ENCODE measurements around the gene FAM193B.

Gene FAM193B

GRCh38 chr5:177529247-177530203, 24.8 kb downstream of the FAM193B start:
- Mint-ChIP-seq H3K36me3 (ENCODE audit: insufficient read depth) (peaks cover 9% of the 10 kb centered on the region), H3K9me3 (no peaks in the 10 kb centered on the region), H3K4me3 (no peak overlapping the region), H3K4me1 (peaks cover 5% of the 10 kb centered on the region), H3K27me3 (no peaks in the 10 kb centered on the region), H3K27ac (ENCODE audit: low read depth) (no peak overlapping the region)
- ATAC-seq (replicated peaks; ENCODE audit: extremely low read depth, poor library complexity, severe bottlenecking) (no peak), DNase-seq (ENCODE audit: low spot score in 2 of 2) (no peak)

DNA sequence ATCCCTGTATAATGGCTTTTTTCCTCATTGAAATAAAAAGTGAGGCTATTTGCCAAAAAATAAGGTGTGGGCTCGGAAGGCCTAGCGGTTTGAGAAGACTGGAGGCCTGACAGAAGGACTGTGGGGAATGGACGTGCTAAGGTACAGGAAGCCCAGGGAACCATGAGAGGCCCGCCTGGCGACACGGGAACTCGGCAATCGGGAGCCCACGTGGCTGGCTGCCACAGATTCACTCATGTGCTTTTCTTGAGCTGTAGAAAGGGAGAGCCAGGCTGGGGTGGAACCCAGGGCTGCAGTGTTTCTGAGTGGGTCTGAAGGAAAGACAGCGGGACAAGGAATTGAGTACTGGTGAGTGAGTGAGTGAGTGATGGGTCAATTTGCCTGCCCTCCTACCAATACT, 25.7 kb downstream of the FAM193B start:
- Mint-ChIP-seq H3K9me3 (no peaks in the 10 kb centered on the region), H3K36me3 (ENCODE audit: insufficient read depth) (peaks cover 9% of the 10 kb centered on the region), H3K27ac (ENCODE audit: low read depth) (no peak overlapping the region), H3K27me3 (no peaks in the 10 kb centered on the region), H3K4me1 (peaks cover 5% of the 10 kb centered on the region), H3K4me3 (no peak overlapping the region)
- ATAC-seq (replicated peaks; ENCODE audit: extremely low read depth, poor library complexity, severe bottlenecking) = no peak
- no peak for DNase-seq (ENCODE audit: low spot score in 2 of 2)

DNA sequence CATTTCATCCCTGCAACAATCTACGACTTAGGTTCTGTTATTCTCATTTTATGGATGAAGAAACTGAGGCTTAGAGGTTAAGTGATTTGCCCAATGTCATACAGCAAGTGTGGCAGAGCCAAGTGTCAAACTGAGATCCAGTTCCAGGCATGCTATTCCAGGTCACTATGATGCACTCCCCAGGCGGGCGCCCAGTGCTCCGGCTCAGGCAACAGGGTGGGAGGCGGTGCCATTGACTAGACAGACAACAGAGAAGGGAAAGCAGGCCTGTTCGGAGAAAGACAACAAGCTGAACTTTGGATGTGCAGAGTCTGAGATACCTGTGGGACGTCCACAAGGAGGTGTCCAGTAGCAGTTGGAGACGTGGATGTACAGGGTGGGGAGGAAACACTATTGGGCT, 26.8 kb downstream of the FAM193B start:
- peaks cover 10% of the 10 kb centered on the region for H3K4me1 Mint-ChIP-seq
- no peaks in the 10 kb centered on the region for H3K27me3 Mint-ChIP-seq
- no peak overlapping the region for H3K27ac Mint-ChIP-seq (ENCODE audit: low read depth)
- peaks cover 7% of the 10 kb centered on the region for H3K36me3 Mint-ChIP-seq (ENCODE audit: insufficient read depth)
- H3K4me3 Mint-ChIP-seq = no peak overlapping the region
- H3K9me3 Mint-ChIP-seq = no peaks in the 10 kb centered on the region
- ATAC-seq (replicated peaks; ENCODE audit: extremely low read depth, poor library complexity, severe bottlenecking) = no peak
- DNase-seq (ENCODE audit: low spot score in 2 of 2) = no peak

- no peaks in the 10 kb centered on the region for H3K9me3 Mint-ChIP-seq
- no peaks in the 10 kb centered on the region for H3K27me3 Mint-ChIP-seq
- peaks cover 10% of the 10 kb centered on the region for H3K36me3 Mint-ChIP-seq (ENCODE audit: insufficient read depth)
- no peak overlapping the region for H3K27ac Mint-ChIP-seq (ENCODE audit: low read depth)
- ATAC-seq (replicated peaks; ENCODE audit: extremely low read depth, poor library complexity, severe bottlenecking) = no peak
- H3K4me1 Mint-ChIP-seq = peaks cover 7% of the 10 kb centered on the region
- DNase-seq (ENCODE audit: low spot score in 2 of 2) = no peak
- H3K4me3 Mint-ChIP-seq = no peak overlapping the region
Observed at GRCh38 chr5:177526791-177527190, 27.6 kb downstream of the FAM193B start.

DNA sequence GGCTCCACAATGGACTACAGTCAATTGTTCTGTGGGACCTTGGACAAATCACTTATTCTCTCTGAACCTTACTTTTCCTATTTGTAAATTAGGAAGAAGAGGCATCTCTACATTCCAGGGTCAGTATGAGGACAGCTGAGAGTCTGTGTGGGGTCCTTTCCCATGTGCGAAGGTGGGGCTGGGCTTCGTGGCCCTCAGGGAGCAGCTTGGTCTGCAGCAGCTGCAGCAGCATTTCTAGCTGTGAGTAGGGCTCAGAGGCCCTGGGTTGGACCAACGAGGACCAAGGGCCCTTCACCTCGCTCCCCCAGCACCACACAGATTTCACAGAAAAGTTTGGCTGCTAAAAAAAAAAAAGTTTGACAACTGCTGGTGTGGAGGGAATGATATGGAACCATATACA, 28.2 kb downstream of the FAM193B start:
- Mint-ChIP-seq H3K4me1 (peaks cover 12% of the 10 kb centered on the region), H3K4me3 (no peak overlapping the region), H3K27me3 (no peaks in the 10 kb centered on the region), H3K27ac (ENCODE audit: low read depth) (no peak overlapping the region), H3K9me3 (no peaks in the 10 kb centered on the region), H3K36me3 (ENCODE audit: insufficient read depth) (peaks cover 12% of the 10 kb centered on the region)
- DNase-seq (ENCODE audit: low spot score in 2 of 2) (no peak), ATAC-seq (replicated peaks; ENCODE audit: extremely low read depth, poor library complexity, severe bottlenecking) (no peak)

GRCh38 chr5:177524941-177525655, 29.3 kb downstream of the FAM193B start:
- H3K36me3 Mint-ChIP-seq (ENCODE audit: insufficient read depth) = peaks cover 10% of the 10 kb centered on the region
- H3K4me1 Mint-ChIP-seq = peaks cover 23% of the 10 kb centered on the region
- H3K9me3 Mint-ChIP-seq = no peaks in the 10 kb centered on the region
- H3K27ac Mint-ChIP-seq (ENCODE audit: low read depth) = no peak overlapping the region
- DNase-seq (ENCODE audit: low spot score in 2 of 2) (no peak), ATAC-seq (replicated peaks; ENCODE audit: extremely low read depth, poor library complexity, severe bottlenecking) (no peak)
- no peak overlapping the region for H3K4me3 Mint-ChIP-seq
- H3K27me3 Mint-ChIP-seq = no peaks in the 10 kb centered on the region

GRCh38 chr5:177524539-177524900, 29.8 kb downstream of the FAM193B start:
- no peaks in the 10 kb centered on the region for H3K9me3 Mint-ChIP-seq
- peak overlapping the region; percentile 32 for H3K27ac Mint-ChIP-seq (ENCODE audit: low read depth)
- H3K36me3 Mint-ChIP-seq (ENCODE audit: insufficient read depth) = peaks cover 11% of the 10 kb centered on the region
- ATAC-seq (replicated peaks; ENCODE audit: extremely low read depth, poor library complexity, severe bottlenecking) = no peak
- H3K27me3 Mint-ChIP-seq = no peaks in the 10 kb centered on the region
- no peak for DNase-seq (ENCODE audit: low spot score in 2 of 2)
- H3K4me3 Mint-ChIP-seq = no peak overlapping the region
- H3K4me1 Mint-ChIP-seq = peaks cover 28% of the 10 kb centered on the region

- Mint-ChIP-seq H3K27ac (ENCODE audit: low read depth) (peak overlapping the region; percentile 32), H3K4me3 (no peak overlapping the region), H3K36me3 (ENCODE audit: insufficient read depth) (peaks cover 12% of the 10 kb centered on the region), H3K4me1 (peaks cover 28% of the 10 kb centered on the region), H3K9me3 (no peaks in the 10 kb centered on the region), H3K27me3 (no peaks in the 10 kb centered on the region)
- no peak for ATAC-seq (replicated peaks; ENCODE audit: extremely low read depth, poor library complexity, severe bottlenecking)
- no peak for DNase-seq (ENCODE audit: low spot score in 2 of 2)
Observed at GRCh38 chr5:177523711-177524538, 30.4 kb downstream of the FAM193B start.

DNA sequence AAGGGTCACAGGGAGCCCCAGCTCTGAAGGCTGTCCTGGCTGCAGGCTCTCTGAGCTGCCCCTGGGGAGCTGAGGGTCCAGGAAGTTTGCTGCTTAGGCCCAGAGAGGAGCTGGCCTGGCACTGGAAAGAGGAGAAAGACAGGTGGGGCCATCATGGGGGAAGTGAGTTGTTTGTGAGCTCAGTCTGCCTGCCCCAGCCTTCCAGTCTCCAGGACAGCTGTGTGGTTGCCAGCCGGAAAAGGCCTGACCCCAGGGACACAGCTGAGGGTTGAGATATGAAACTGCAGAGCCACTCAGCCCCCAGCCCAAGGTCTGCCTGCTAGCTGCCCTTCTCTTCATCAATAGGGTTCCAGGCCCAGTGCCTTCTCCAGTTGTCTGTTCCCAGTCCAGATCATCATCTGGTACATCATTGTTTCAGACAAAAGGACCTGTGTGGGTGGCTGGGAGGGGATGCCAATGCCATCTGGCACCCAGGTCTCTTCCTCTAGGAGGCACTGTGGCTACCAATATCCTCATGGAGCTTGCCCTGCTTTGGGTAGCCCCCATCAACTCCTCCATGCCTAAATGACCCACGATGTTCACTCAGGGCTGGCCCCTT, 33.3 kb downstream of the FAM193B start:
- no peaks in the 10 kb centered on the region for H3K27me3 Mint-ChIP-seq
- peaks cover 21% of the 10 kb centered on the region for H3K36me3 Mint-ChIP-seq (ENCODE audit: insufficient read depth)
- peak overlapping the region; percentile 86 for H3K27ac Mint-ChIP-seq (ENCODE audit: low read depth)
- H3K4me3 Mint-ChIP-seq = no peak overlapping the region
- DNase-seq (ENCODE audit: low spot score in 2 of 2) (no peak), ATAC-seq (replicated peaks; ENCODE audit: extremely low read depth, poor library complexity, severe bottlenecking) (no peak)
- no peaks in the 10 kb centered on the region for H3K9me3 Mint-ChIP-seq
- H3K4me1 Mint-ChIP-seq = peaks cover 45% of the 10 kb centered on the region

DNA sequence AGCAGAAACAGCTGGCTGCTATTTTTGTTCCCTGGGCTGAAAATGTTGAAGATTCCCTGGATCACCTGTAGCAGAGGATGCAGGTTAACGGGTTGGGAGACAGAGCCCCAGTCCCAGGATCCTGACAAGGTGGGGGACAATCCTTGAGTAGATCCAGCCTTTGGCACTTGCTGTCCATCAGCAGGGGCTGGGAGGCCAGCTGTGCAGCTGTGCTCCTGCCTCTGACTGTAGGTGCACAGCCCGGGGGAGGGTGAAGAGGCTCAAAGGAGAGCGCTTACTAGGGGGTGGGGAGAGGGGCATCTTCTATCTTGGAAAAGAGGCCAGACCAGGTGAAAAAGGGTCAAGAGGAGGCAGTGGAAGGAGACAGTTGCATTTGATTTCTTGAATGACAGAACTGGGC, 34.1 kb downstream of the FAM193B start:
- Mint-ChIP-seq H3K36me3 (ENCODE audit: insufficient read depth) (peaks cover 22% of the 10 kb centered on the region), H3K4me1 (peaks cover 52% of the 10 kb centered on the region), H3K9me3 (no peaks in the 10 kb centered on the region), H3K4me3 (no peak overlapping the region), H3K27me3 (no peaks in the 10 kb centered on the region), H3K27ac (ENCODE audit: low read depth) (peak overlapping the region; percentile 86)
- ATAC-seq (replicated peaks; ENCODE audit: extremely low read depth, poor library complexity, severe bottlenecking) (no peak), DNase-seq (ENCODE audit: low spot score in 2 of 2) (no peak)

- Mint-ChIP-seq H3K4me1 (peaks cover 52% of the 10 kb centered on the region), H3K4me3 (peak overlapping the region; percentile 29), H3K27me3 (no peaks in the 10 kb centered on the region), H3K27ac (ENCODE audit: low read depth) (peak overlapping the region; percentile 86), H3K36me3 (ENCODE audit: insufficient read depth) (peaks cover 24% of the 10 kb centered on the region), H3K9me3 (no peaks in the 10 kb centered on the region)
- ATAC-seq (replicated peaks; ENCODE audit: extremely low read depth, poor library complexity, severe bottlenecking) (no peak), DNase-seq (ENCODE audit: low spot score in 2 of 2) (no peak)
Observed at GRCh38 chr5:177519463-177520235, 34.7 kb downstream of the FAM193B start.
